ENCODE measurements around the gene PDS5A. TPM values are rescaled to one million over a fixed set of nuclear protein-coding genes. Genes with fewer than 3 reads are reported as not detected.
A peak's percentile ranks its signal among the peaks of the same experiment; 100 is the strongest.

PDS5A gene
- total and polyA plus RNA-seq, 4 donors, result 21.2 to 121 (median 42.3) TPM

GRCh38 chr4:39900966-39901365, 76.7 kb downstream of the PDS5A start:
- no peak overlapping the region for H3K9ac ChIP-seq (ENCODE audit: insufficient read depth in 1 of 2, low read length in 2 of 2)
- H3K9me3 ChIP-seq (ENCODE audit: control insufficient read depth in 4 of 4, insufficient read depth in 3 of 4, low read length in 3 of 4), result no peaks in the 10 kb centered on the region
- no peak overlapping the region for H3K4me3 ChIP-seq
- no peaks in the 10 kb centered on the region for H3K27me3 ChIP-seq (ENCODE audit: control insufficient read depth in 3 of 3, insufficient read depth in 3 of 3, low read length in 2 of 3)
- no peak for TF ChIP-seq CTCF (IDR thresholded peaks at IDR 0.05; ENCODE audit: control extremely low read depth, extremely low read depth)
- peaks cover 14 to 40% (median 32%) of the 10 kb centered on the region in 4 donors for H3K36me3 ChIP-seq (ENCODE audit: control insufficient read depth in 4 of 4, insufficient read depth in 4 of 4, low read length in 4 of 4)
- H3K4me1 ChIP-seq (ENCODE audit: control insufficient read depth in 5 of 5, insufficient read depth in 5 of 5, low read length in 5 of 5), result no peaks in the 10 kb centered on the region
- DNase-seq (peak in 2 of 3 donors; percentile 15 to 27), ATAC-seq (ENCODE audit: insufficient read depth, low FRiP score) (no peak)
- WGBS, 2 donors, result 71 to 94% methylated on average over 2 of the region's 2 CpGs
- H3K27ac ChIP-seq (ENCODE audit: low read depth in 1 of 2, low read length in 1 of 2), result no peak overlapping the region

- Histone ChIP-seq H3K27me3 (ENCODE audit: control insufficient read depth in 3 of 3, insufficient read depth in 3 of 3, low read length in 2 of 3) (no peaks in the 10 kb centered on the region), H3K36me3 (ENCODE audit: control insufficient read depth in 4 of 4, insufficient read depth in 4 of 4, low read length in 4 of 4) (peaks cover 14 to 43% (median 35%) of the 10 kb centered on the region in 4 donors), H3K9ac (ENCODE audit: insufficient read depth in 1 of 2, low read length in 2 of 2) (no peak overlapping the region), H3K27ac (ENCODE audit: low read depth in 1 of 2, low read length in 1 of 2) (no peak overlapping the region), H3K4me1 (ENCODE audit: control insufficient read depth in 5 of 5, insufficient read depth in 5 of 5, low read length in 5 of 5) (no peaks in the 10 kb centered on the region), H3K4me3 (no peak overlapping the region), H3K9me3 (ENCODE audit: control insufficient read depth in 4 of 4, insufficient read depth in 3 of 4, low read length in 3 of 4) (no peaks in the 10 kb centered on the region)
- DNase-seq (no peak), ATAC-seq (ENCODE audit: insufficient read depth, low FRiP score) (no peak)
- 74 to 89% methylated on average over 3 of the region's 3 CpGs for WGBS, 2 donors
- no peak for TF ChIP-seq CTCF (IDR thresholded peaks at IDR 0.05; ENCODE audit: control extremely low read depth, extremely low read depth)
Observed at GRCh38 chr4:39899291-39899690, 78.4 kb downstream of the PDS5A start.

GRCh38 chr4:39898015-39898414, 79.7 kb downstream of the PDS5A start:
- ATAC-seq (ENCODE audit: insufficient read depth, low FRiP score) (no peak), DNase-seq (no peak)
- no peaks in the 10 kb centered on the region for H3K9me3 ChIP-seq (ENCODE audit: control insufficient read depth in 4 of 4, insufficient read depth in 3 of 4, low read length in 3 of 4)
- H3K9ac ChIP-seq (ENCODE audit: insufficient read depth in 1 of 2, low read length in 2 of 2), result no peak overlapping the region
- no peaks in the 10 kb centered on the region for H3K27me3 ChIP-seq (ENCODE audit: control insufficient read depth in 3 of 3, insufficient read depth in 3 of 3, low read length in 2 of 3)
- H3K27ac ChIP-seq (ENCODE audit: low read depth in 1 of 2, low read length in 1 of 2), result no peak overlapping the region
- peaks cover 16 to 44% (median 37%) of the 10 kb centered on the region in 4 donors for H3K36me3 ChIP-seq (ENCODE audit: control insufficient read depth in 4 of 4, insufficient read depth in 4 of 4, low read length in 4 of 4)
- no peak overlapping the region for H3K4me3 ChIP-seq
- no peaks in the 10 kb centered on the region for H3K4me1 ChIP-seq (ENCODE audit: control insufficient read depth in 5 of 5, insufficient read depth in 5 of 5, low read length in 5 of 5)
- TF ChIP-seq CTCF (IDR thresholded peaks at IDR 0.05; ENCODE audit: control extremely low read depth, extremely low read depth), result no peak
- WGBS, 2 donors, result 82 to 97% methylated on average over 1 of the region's 1 CpG

GRCh38 chr4:39893693-39894072, 84.0 kb downstream of the PDS5A start:
- no peak overlapping the region for H3K27ac ChIP-seq (ENCODE audit: low read depth in 1 of 2, low read length in 1 of 2)
- H3K9ac ChIP-seq (ENCODE audit: insufficient read depth in 1 of 2, low read length in 2 of 2), result no peak overlapping the region
- DNase-seq (no peak), ATAC-seq (ENCODE audit: insufficient read depth, low FRiP score) (no peak)
- H3K27me3 ChIP-seq (ENCODE audit: control insufficient read depth in 3 of 3, insufficient read depth in 3 of 3, low read length in 2 of 3), result no peaks in the 10 kb centered on the region
- 97 to 98% methylated on average over 3 of the region's 3 CpGs for WGBS, 2 donors
- no peak overlapping the region for H3K4me3 ChIP-seq
- peaks cover 16 to 44% (median 27%) of the 10 kb centered on the region in 4 donors for H3K36me3 ChIP-seq (ENCODE audit: control insufficient read depth in 4 of 4, insufficient read depth in 4 of 4, low read length in 4 of 4)
- no peaks in the 10 kb centered on the region for H3K4me1 ChIP-seq (ENCODE audit: control insufficient read depth in 5 of 5, insufficient read depth in 5 of 5, low read length in 5 of 5)
- no peaks in the 10 kb centered on the region for H3K9me3 ChIP-seq (ENCODE audit: control insufficient read depth in 4 of 4, insufficient read depth in 3 of 4, low read length in 3 of 4)
- no peak for TF ChIP-seq CTCF (IDR thresholded peaks at IDR 0.05; ENCODE audit: control extremely low read depth, extremely low read depth)
